IPS-15b (cell line): ENCODE measurements around the gene MACF1.

Experiments
- H3K27me3 ChIP-seq: one replicate; pipeline ENCODE4 v1.6.1; 2013; ENCODE audit warnings: low read length; ENCODE audit not compliant: control insufficient read depth, insufficient read depth
- H3K36me3 ChIP-seq: one replicate; pipeline ENCODE4 v1.6.1; 2013; ENCODE audit warnings: low read length; ENCODE audit not compliant: control insufficient read depth, insufficient read depth
- H3K4me1 ChIP-seq: one replicate; pipeline ENCODE4 v1.6.1; 2013; ENCODE audit warnings: mild to moderate bottlenecking, low read length; ENCODE audit not compliant: control insufficient read depth, insufficient read depth
- H3K4me3 ChIP-seq: one replicate; pipeline ENCODE4 v1.5.1; 2013; ENCODE audit warnings: low read depth, low read length
- H3K9ac ChIP-seq: one replicate; pipeline ENCODE4 v1.6.1; 2013; ENCODE audit warnings: low read depth, mild to moderate bottlenecking, low read length
- H3K9me3 ChIP-seq: one replicate; pipeline ENCODE4 v1.6.1; 2013; ENCODE audit warnings: mild to moderate bottlenecking, low read length; ENCODE audit not compliant: control insufficient read depth, insufficient read depth

Gene MACF1

GRCh38 chr1:39395357-39395831 is 190.9 kb downstream of the MACF1 start:
- Histone ChIP-seq H3K36me3 (no peaks in the 10 kb centered on the region), H3K9me3 (no peaks in the 10 kb centered on the region), H3K4me1 (peaks cover 17% of the 10 kb centered on the region), H3K9ac (no peak overlapping the region), H3K27me3 (no peaks in the 10 kb centered on the region), H3K4me3 (no peak overlapping the region)

GRCh38 chr1:39396671-39397070 is 192.2 kb downstream of the MACF1 start:
- Histone ChIP-seq H3K36me3 (no peaks in the 10 kb centered on the region), H3K9me3 (no peaks in the 10 kb centered on the region), H3K9ac (no peak overlapping the region), H3K27me3 (no peaks in the 10 kb centered on the region), H3K4me1 (peaks cover 15% of the 10 kb centered on the region), H3K4me3 (no peak overlapping the region)

GRCh38 chr1:39397487-39397886 is 193.0 kb downstream of the MACF1 start:
- H3K9ac ChIP-seq: no peak overlapping the region
- no peaks in the 10 kb centered on the region for H3K9me3 ChIP-seq
- no peak overlapping the region for H3K4me3 ChIP-seq
- H3K36me3 ChIP-seq: no peaks in the 10 kb centered on the region
- H3K27me3 ChIP-seq: no peaks in the 10 kb centered on the region
- H3K4me1 ChIP-seq: peaks cover 7% of the 10 kb centered on the region

- Histone ChIP-seq H3K4me3 (no peak overlapping the region), H3K36me3 (no peaks in the 10 kb centered on the region), H3K4me1 (peaks cover 3% of the 10 kb centered on the region), H3K9me3 (no peaks in the 10 kb centered on the region), H3K9ac (no peak overlapping the region), H3K27me3 (no peaks in the 10 kb centered on the region)
Observed at GRCh38 chr1:39398278-39399021, 194.0 kb downstream of the MACF1 start.

GRCh38 chr1:39401106-39401505 is 196.6 kb downstream of the MACF1 start:
- no peaks in the 10 kb centered on the region for H3K9me3 ChIP-seq
- no peak overlapping the region for H3K9ac ChIP-seq
- peaks cover 3% of the 10 kb centered on the region for H3K4me1 ChIP-seq
- H3K27me3 ChIP-seq: no peaks in the 10 kb centered on the region
- no peak overlapping the region for H3K4me3 ChIP-seq
- no peaks in the 10 kb centered on the region for H3K36me3 ChIP-seq

- Histone ChIP-seq H3K27me3 (no peaks in the 10 kb centered on the region), H3K36me3 (no peaks in the 10 kb centered on the region), H3K4me3 (no peak overlapping the region), H3K4me1 (peaks cover 6% of the 10 kb centered on the region), H3K9ac (no peak overlapping the region), H3K9me3 (no peaks in the 10 kb centered on the region)
Observed at GRCh38 chr1:39404876-39405275, 200.4 kb downstream of the MACF1 start.

- Histone ChIP-seq H3K9me3 (no peaks in the 10 kb centered on the region), H3K27me3 (no peaks in the 10 kb centered on the region), H3K4me3 (no peak overlapping the region), H3K36me3 (no peaks in the 10 kb centered on the region), H3K9ac (no peak overlapping the region), H3K4me1 (peaks cover 10% of the 10 kb centered on the region)
Observed at GRCh38 chr1:39405358-39405757, 200.9 kb downstream of the MACF1 start.

- Histone ChIP-seq H3K4me3 (no peak overlapping the region), H3K4me1 (peaks cover 18% of the 10 kb centered on the region), H3K27me3 (no peaks in the 10 kb centered on the region), H3K36me3 (no peaks in the 10 kb centered on the region), H3K9ac (no peak overlapping the region), H3K9me3 (no peaks in the 10 kb centered on the region)
Observed at GRCh38 chr1:39406533-39407450, 202.3 kb downstream of the MACF1 start.

GRCh38 chr1:39407510-39407895 is 203.0 kb downstream of the MACF1 start:
- Histone ChIP-seq H3K9ac (no peak overlapping the region), H3K4me3 (peak overlapping the region; percentile 89), H3K36me3 (no peaks in the 10 kb centered on the region), H3K4me1 (peaks cover 18% of the 10 kb centered on the region), H3K9me3 (no peaks in the 10 kb centered on the region), H3K27me3 (no peaks in the 10 kb centered on the region)

- Histone ChIP-seq H3K27me3 (no peaks in the 10 kb centered on the region), H3K4me3 (peak overlapping the region; percentile 89), H3K36me3 (no peaks in the 10 kb centered on the region), H3K9ac (peak overlapping the region; percentile 83), H3K9me3 (no peaks in the 10 kb centered on the region), H3K4me1 (peaks cover 18% of the 10 kb centered on the region)
Observed at GRCh38 chr1:39407896-39408640, 203.6 kb downstream of the MACF1 start.

- H3K4me3 ChIP-seq: peak overlapping the region; percentile 89
- H3K9me3 ChIP-seq: no peaks in the 10 kb centered on the region
- H3K4me1 ChIP-seq: peaks cover 18% of the 10 kb centered on the region
- no peaks in the 10 kb centered on the region for H3K27me3 ChIP-seq
- H3K36me3 ChIP-seq: no peaks in the 10 kb centered on the region
- H3K9ac ChIP-seq: no peak overlapping the region
Observed at GRCh38 chr1:39408641-39409054, 204.2 kb downstream of the MACF1 start.
